ENCODE measurements around the gene ARHGEF11. TPM values are rescaled to one million over a fixed set of nuclear protein-coding genes. Genes with fewer than 3 reads are reported as not detected.

ARHGEF11 gene
- total RNA-seq, 6 experiments from 2014 or later = 21.3 to 24.8 (median 22.4) TPM

DNA sequence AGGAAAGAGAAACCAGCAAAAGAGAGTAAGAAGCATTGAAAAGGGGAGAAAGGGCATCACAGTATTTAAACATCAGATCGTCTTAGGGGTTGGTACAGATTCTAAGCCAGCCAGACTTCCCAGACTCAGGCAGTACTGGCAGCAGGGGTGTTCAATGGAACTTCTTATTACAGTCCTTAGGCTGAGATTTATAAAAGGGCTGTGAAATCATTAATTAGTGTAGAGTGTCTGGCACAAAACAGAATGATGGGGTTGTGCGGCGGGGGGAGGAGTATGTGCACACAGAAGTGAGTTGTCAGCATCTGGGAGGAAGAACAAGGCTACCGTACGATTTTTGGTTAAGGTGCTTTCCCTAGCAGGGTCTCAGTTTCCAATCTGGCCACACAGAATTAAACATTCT is 38.2 kb downstream of the ARHGEF11 start:
- TF ChIP-seq, protein P1, sequence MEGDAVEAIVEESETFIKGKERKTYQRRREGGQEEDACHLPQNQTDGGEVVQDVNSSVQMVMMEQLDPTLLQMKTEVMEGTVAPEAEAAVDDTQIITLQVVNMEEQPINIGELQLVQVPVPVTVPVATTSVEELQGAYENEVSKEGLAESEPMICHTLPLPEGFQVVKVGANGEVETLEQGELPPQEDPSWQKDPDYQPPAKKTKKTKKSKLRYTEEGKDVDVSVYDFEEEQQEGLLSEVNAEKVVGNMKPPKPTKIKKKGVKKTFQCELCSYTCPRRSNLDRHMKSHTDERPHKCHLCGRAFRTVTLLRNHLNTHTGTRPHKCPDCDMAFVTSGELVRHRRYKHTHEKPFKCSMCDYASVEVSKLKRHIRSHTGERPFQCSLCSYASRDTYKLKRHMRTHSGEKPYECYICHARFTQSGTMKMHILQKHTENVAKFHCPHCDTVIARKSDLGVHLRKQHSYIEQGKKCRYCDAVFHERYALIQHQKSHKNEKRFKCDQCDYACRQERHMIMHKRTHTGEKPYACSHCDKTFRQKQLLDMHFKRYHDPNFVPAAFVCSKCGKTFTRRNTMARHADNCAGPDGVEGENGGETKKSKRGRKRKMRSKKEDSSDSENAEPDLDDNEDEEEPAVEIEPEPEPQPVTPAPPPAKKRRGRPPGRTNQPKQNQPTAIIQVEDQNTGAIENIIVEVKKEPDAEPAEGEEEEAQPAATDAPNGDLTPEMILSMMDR (IDR thresholded peaks at IDR 0.05) = no peak
- H3K4me3 Mint-ChIP-seq = no peak overlapping the region
- H3K4me1 Mint-ChIP-seq (ENCODE audit: low read depth) = peaks cover 48% of the 10 kb centered on the region
- no peaks in the 10 kb centered on the region for H3K9me3 Mint-ChIP-seq
- peaks cover 2% of the 10 kb centered on the region for H3K27me3 Mint-ChIP-seq (ENCODE audit: insufficient read depth)
- H3K27ac Mint-ChIP-seq = no peak overlapping the region
- DNase-seq = no peak
- H3K36me3 Mint-ChIP-seq (ENCODE audit: low read depth) = no peaks in the 10 kb centered on the region

DNA sequence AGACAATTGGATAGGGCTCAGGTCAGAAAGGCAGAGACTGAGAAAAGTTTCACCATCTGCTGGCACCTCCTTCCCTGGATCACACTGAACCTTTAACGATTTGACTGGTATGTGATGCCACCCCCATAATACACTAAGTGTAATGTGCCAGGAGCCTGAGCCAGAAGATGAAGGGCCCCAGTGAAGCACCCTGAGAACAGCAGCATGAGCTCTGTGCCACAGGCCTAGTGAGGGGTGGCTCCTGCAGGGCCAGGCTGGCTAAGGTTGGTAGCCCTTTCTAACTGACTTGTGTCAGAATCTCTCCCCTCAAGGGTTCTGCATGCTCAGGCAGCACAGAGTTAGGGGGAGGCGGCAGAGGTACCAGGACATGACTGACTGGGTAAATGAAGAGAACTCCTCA is 38.9 kb downstream of the ARHGEF11 start:
- no peak for DNase-seq
- H3K9me3 Mint-ChIP-seq = no peaks in the 10 kb centered on the region
- TF ChIP-seq, protein P1 (IDR thresholded peaks at IDR 0.05) = no peak
- peaks cover 2% of the 10 kb centered on the region for H3K27me3 Mint-ChIP-seq (ENCODE audit: insufficient read depth)
- H3K4me1 Mint-ChIP-seq (ENCODE audit: low read depth) = peaks cover 54% of the 10 kb centered on the region
- H3K27ac Mint-ChIP-seq = no peak overlapping the region
- H3K4me3 Mint-ChIP-seq = no peak overlapping the region
- H3K36me3 Mint-ChIP-seq (ENCODE audit: low read depth) = no peaks in the 10 kb centered on the region

DNA sequence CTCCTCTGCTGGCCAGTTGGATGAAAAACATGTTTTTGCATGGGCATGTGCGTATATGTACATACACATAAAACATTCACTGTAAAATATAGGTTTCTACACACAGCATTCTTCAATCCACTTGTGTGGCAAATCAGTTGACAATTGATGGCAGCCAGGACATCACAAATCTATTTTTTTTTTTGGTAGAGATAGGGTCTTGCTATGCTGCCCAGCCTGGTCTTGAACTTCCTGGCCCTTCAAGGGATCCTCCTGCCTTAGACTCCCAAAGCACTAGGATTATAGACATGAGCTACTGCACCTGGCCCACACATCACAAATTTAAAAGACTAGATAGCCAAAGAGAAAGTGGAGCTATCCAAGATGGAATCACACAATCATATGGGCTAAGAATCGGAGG is 39.6 kb downstream of the ARHGEF11 start:
- DNase-seq = no peak
- H3K4me3 Mint-ChIP-seq = no peak overlapping the region
- TF ChIP-seq, protein P1 (IDR thresholded peaks at IDR 0.05) = no peak
- H3K36me3 Mint-ChIP-seq (ENCODE audit: low read depth) = no peaks in the 10 kb centered on the region
- H3K9me3 Mint-ChIP-seq = no peaks in the 10 kb centered on the region
- H3K4me1 Mint-ChIP-seq (ENCODE audit: low read depth) = peaks cover 61% of the 10 kb centered on the region
- H3K27me3 Mint-ChIP-seq (ENCODE audit: insufficient read depth) = peaks cover 2% of the 10 kb centered on the region
- no peak overlapping the region for H3K27ac Mint-ChIP-seq

DNA sequence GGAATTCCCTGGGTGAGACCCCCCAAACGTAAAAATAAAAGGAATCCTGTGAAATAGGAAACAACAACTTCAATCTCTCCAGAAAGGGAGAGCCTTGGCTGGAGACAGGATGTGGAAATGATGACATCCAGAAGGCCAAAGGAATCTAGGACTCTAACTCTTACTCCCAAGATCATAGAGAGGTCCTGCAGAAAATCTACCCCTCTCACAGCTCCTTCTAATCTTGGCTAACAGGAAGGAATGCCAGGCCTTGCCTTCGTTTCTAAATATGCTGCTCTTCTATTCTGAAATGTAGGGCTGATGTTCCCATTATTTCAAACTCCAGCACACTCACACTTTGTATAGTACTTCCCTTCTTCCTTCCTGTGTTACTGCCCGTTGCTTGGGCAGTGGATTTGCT is 40.7 kb downstream of the ARHGEF11 start:
- DNase-seq = no peak
- Mint-ChIP-seq H3K4me1 (ENCODE audit: low read depth) (peaks cover 68% of the 10 kb centered on the region), H3K4me3 (no peak overlapping the region), H3K36me3 (ENCODE audit: low read depth) (no peaks in the 10 kb centered on the region), H3K9me3 (no peaks in the 10 kb centered on the region), H3K27me3 (ENCODE audit: insufficient read depth) (peaks cover 2% of the 10 kb centered on the region), H3K27ac (no peak overlapping the region; the same call in 1 of the 2 replicates)
- TF ChIP-seq, protein P1 (IDR thresholded peaks at IDR 0.05) = no peak

DNA sequence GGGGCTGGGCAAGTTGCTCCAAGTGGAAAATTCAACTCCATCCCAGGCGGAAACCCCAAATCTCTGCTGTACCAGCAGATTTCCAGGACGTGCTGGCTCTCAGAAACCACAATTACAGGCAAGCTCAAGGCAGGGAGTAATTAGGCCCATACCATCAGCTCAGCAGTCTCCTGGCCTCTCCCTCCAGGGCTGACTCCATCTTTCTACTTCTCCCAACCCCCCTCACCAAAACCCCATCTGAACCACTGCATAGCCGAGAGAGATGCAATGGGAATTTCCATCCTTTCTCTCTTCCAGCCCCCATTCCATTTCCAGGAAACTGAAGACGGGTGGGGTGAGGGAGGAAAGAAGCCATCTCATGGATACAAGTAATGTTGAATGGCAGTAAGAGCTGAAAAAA is 41.2 kb downstream of the ARHGEF11 start:
- H3K4me1 Mint-ChIP-seq (ENCODE audit: low read depth) = peaks cover 66% of the 10 kb centered on the region
- H3K9me3 Mint-ChIP-seq = no peaks in the 10 kb centered on the region
- H3K27me3 Mint-ChIP-seq (ENCODE audit: insufficient read depth) = peaks cover 2% of the 10 kb centered on the region
- no peaks in the 10 kb centered on the region for H3K36me3 Mint-ChIP-seq (ENCODE audit: low read depth)
- TF ChIP-seq, protein P1 (IDR thresholded peaks at IDR 0.05) = no peak
- H3K27ac Mint-ChIP-seq = peak overlapping the region; percentile 25; the same call in 1 of the 2 replicates
- no peak overlapping the region for H3K4me3 Mint-ChIP-seq
- no peak for DNase-seq

DNA sequence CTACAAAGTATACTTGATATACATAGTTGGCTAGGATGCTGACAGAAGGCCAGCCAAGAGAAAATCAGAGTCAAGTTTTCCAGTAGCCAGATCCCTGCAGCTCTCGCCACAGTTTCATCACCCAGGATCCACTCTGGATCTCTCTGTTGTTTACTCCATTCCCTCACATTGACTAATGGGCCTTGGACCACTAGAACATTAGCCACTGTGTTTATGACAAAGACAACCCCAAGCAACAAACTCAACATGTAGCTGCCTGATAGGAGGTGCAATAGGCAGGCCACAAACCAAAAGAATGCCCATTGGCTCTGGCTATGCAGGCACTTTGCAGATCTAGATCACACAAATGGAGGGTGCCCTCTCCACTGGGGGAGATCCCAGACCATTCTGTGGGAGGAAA is 44.2 kb downstream of the ARHGEF11 start:
- no peaks in the 10 kb centered on the region; the same call in 1 of the 2 replicates for H3K27me3 Mint-ChIP-seq (ENCODE audit: insufficient read depth)
- peak; percentile 2 for DNase-seq
- no peak overlapping the region; the same call in 1 of the 2 replicates for H3K27ac Mint-ChIP-seq
- no peak overlapping the region for H3K4me3 Mint-ChIP-seq
- no peaks in the 10 kb centered on the region for H3K9me3 Mint-ChIP-seq
- peaks cover 40% of the 10 kb centered on the region for H3K4me1 Mint-ChIP-seq (ENCODE audit: low read depth)
- TF ChIP-seq, protein P1 (IDR thresholded peaks at IDR 0.05) = no peak
- no peaks in the 10 kb centered on the region for H3K36me3 Mint-ChIP-seq (ENCODE audit: low read depth)
